UCSD-AML1 (cell line): ENCODE measurements around the gene TSPAN33.
A peak's percentile ranks its signal among the peaks of the same experiment; 100 is the strongest.
"Not testable (repeated sequence)": the region's sequence is repeated elsewhere in the genome, so short reads cannot be mapped to it uniquely, and the experiment has no call there.

ENCODE experiments used
- DNase-seq: peaks from one replicate; lab custom pipeline; 2025; ENCODE audit not compliant: unreplicated experiment; lab: John Stamatoyannopoulos, UW

The TSPAN33 gene

DNA sequence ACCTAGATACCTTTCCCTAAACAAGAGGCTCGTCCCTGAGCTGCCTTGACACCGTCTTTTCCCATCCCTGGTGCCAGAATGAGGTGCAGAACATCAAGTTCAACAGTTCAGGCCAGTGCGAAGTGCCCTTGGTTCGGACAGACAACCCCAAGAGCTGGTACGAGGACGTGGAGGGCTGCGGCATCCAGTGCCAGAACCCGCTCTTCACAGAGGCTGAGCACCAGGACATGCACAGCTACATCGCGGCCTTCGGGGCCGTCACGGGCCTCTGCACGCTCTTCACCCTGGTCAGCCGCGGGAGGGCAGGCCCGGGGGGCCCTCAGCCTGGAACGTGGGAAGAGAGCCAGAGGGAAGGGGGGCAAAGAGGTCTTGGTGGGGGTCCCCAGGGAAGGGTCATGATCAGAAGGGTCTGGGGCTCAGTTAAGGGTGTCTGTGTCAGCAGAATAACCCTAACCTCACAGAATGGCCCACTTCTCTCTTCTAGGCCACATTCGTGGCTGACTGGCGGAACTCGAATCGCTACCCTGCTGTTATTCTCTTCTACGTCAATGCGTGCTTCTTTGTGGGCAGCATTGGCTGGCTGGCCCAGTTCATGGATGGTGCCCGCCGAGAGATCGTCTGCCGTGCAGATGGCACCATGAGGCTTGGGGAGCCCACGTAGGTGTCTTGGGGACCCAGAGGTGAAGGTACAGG is 60.8 kb downstream of the TSPAN33 start:
- no peak for DNase-seq

DNA sequence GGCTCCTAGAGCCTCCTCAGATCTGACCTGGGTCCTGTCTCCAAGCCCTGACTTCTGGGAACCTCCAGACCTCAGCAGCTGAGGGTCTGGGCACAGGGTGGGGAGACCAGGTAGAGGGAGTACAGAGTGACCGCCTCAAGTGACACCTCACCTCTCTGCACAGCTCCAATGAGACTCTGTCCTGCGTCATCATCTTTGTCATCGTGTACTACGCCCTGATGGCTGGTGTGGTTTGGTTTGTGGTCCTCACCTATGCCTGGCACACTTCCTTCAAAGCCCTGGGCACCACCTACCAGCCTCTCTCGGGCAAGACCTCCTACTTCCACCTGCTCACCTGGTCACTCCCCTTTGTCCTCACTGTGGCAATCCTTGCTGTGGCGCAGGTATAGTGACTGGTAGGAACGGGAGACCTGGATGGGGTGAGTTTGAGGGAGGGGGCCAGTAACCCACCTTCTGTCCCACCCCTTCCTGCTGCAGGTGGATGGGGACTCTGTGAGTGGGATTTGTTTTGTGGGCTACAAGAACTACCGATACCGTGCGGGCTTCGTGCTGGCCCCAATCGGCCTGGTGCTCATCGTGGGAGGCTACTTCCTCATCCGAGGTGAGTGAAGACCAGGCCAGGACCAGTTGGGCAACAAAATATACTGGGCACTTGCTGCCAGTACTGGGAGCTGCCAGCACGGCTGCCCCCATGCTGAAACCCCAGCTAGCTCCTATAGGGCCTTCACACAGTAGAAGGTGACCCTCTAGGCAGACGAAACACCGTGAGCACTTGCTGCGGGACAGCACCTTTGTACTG is 61.7 kb downstream of the TSPAN33 start:
- DNase-seq: no peak

DNA sequence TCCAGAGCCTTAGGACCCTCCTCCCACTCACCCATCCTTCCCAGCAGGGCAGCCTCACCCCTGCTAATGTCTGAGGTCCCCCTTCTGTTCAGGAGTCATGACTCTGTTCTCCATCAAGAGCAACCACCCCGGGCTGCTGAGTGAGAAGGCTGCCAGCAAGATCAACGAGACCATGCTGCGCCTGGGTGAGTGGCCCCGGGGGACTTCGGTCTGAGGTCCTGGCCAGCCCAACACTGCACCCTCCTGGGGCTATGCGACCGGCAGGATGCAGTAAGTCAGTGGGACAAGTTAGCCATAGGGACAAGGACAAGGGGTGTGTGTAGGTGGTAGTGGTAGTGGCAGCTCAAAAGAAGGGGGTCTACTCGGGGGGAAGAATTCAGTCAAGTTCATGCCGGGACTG is 64.2 kb downstream of the TSPAN33 start:
- no peak for DNase-seq

DNA sequence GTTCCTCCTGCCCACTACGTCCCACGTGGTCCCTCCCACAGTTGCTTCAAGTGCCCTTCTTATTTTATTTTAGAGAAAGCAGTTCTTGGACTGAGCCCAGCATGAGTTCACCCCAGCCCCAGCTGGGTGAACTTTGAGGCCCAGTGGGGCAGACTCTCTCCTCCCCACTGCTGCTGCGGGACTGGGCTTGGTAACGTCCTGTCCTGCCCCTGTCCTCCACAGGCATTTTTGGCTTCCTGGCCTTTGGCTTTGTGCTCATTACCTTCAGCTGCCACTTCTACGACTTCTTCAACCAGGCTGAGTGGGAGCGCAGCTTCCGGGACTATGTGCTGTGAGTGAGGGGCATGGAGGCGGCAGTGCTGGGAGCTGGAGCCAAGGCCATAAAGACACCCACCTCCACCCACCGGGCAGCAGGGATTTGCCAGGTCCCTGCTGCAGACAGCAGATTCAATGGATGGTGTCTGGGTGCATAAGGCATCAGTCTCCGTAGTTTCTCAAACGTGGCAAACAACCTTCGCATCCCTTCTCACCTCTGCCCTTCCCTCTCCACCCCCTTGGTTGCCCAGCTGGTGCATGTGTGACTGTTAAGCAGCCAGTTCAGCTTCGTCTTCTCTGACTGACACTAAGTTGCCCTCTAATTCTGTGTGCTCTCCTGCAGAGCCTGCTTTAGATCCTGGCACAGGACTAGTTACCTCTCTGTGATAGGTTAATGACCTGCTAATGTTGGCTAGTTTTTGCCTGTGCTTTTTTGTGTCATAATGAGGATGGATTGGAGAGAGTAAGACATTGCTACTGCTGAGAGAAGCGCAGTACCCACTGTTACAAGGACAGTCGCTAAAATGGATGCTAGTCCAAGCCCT is 64.8 kb downstream of the TSPAN33 start:
- DNase-seq: no peak

DNA sequence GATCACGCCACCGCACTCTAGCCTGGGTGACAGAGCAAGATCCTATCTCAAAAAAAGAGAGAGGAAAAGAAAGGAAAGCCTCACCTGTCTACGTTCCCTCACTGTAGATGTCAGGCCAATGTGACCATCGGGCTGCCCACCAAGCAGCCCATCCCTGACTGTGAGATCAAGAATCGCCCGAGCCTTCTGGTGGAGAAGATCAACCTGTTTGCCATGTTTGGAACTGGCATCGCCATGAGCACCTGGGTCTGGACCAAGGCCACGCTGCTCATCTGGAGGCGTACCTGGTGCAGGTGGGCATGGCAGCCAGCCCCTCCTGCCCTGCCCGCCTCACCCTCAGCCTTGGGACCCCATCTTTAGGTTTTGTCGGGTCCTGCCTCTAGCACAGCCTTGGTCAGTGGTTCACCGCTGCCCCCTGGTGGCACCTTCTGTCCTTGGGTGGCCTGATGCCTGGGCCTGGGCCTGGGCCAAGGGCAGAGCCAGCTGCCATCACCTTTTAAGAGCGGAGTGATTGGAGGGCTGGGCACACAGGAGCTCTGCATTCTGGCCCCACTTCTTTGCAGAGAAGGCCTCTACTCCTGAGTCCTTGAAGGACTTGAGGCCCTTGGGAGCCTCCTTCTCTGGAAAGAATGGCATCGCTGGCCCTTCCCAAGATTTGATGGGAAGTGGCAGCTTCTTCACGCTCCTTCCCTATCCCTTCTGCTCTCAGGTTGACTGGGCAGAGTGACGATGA is 65.9 kb downstream of the TSPAN33 start:
- peak; percentile 48 for DNase-seq

DNA sequence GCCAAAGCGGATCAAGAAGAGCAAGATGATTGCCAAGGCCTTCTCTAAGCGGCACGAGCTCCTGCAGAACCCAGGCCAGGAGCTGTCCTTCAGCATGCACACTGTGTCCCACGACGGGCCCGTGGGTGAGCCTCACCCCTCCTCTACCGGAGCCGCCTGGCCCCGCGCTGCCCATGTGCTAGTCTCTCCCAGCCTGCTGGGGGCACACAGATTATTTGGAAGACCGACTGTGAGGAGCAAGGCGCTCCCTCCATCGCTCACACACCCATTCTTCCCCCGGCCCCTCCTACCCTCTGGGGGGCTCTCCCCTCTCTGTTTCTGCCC is 66.4 kb downstream of the TSPAN33 start:
- no peak for DNase-seq

DNA sequence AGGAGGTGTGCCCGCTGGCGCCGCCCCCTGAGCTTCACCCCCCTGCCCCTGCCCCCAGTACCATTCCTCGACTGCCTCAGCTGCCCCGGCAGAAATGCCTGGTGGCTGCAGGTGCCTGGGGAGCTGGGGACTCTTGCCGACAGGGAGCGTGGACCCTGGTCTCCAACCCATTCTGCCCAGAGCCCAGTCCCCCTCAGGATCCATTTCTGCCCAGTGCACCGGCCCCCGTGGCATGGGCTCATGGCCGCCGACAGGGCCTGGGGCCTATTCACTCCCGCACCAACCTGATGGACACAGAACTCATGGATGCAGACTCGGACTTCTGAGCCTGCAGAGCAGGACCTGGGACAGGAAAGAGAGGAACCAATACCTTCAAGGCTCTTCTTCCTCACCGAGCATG is 67.6 kb downstream of the TSPAN33 start:
- DNase-seq: no peak

DNA sequence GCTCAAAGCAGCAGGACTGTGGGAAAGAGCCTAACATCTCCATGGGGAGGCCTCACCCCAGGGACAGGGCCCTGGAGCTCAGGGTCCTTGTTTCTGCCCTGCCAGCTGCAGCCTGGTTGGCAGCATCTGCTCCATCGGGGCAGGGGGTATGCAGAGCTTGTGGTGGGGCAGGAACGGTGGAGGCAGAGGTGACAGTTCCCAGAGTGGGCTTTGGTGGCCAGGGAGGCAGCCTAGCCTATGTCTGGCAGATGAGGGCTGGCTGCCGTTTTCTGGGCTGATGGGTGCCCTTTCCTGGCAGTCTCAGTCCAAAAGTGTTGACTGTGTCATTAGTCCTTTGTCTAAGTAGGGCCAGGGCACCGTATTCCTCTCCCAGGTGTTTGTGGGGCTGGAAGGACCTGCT is 68.1 kb downstream of the TSPAN33 start:
- no peak for DNase-seq

DNA sequence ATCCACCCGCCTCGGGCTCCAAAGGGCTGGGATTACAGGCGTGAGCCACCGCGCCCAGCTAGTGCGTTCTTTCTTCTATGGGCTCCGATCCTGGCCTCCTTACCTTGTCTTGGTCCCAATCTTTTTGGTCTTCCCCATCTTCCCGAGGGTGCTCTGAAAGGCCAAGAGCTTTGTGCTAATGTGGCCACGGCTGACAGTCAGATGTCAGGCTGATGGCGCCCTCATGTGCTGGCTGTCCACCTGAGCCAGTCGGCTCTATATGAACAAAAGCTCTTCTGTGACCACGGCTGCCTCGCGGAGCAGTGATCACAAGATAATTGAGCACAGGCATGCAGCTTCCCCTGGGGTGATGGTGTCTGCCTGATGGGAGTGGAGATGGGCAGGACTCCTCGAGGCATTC is 69.3 kb downstream of the TSPAN33 start:
- DNase-seq: no peak

DNA sequence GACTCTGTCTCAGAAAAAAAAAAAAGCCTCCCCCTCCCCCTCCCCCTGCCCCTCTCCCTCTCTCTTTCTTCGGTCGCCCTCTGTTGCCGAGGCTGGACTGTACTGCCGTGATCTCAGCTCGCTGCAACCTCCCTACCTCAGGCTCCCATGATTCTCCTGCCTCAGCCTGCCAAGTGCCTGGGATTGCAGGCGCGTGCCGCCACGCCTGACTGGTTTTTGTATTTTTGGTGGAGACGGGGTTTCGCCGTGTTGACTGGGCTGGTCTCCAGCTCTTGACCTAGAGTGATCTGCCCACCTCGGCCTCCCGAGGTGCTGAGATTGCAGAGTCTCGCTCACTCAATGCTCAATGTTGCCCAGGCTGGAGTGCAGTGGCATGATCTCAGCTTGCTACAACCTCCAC is 71.2 kb downstream of the TSPAN33 start:
- not testable (repeated sequence) for DNase-seq

DNA sequence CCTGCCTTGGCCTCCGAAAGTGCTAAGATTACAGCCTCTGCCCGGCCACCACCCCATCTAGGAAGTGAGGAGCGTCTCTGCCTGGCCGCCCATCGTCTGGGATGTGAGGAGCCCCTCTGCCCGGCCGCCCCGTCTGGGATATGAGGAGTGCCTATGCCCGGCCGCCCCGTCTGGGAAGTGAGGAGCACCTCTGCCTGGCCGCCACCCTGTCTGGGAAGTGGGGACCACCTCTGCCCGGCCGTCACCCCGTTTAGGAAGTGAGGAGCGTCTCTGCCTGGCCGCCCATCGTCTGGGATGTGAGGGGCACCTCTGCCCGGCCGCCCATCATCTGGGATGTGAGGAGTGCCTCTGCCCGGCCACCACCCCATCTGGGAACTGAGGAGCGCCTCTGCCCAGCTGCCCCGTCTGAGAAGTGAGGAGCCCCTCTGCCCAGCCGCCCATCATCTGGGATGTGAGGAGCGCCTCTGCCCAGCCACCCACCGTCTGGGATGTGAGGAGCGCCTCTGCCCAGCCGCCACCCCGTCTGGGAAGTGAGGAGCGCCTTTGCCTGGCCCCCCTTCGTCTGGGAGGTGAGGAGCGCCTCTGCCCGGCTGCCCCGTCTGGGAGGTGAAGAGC is 71.7 kb downstream of the TSPAN33 start:
- DNase-seq: not testable (repeated sequence)

DNA sequence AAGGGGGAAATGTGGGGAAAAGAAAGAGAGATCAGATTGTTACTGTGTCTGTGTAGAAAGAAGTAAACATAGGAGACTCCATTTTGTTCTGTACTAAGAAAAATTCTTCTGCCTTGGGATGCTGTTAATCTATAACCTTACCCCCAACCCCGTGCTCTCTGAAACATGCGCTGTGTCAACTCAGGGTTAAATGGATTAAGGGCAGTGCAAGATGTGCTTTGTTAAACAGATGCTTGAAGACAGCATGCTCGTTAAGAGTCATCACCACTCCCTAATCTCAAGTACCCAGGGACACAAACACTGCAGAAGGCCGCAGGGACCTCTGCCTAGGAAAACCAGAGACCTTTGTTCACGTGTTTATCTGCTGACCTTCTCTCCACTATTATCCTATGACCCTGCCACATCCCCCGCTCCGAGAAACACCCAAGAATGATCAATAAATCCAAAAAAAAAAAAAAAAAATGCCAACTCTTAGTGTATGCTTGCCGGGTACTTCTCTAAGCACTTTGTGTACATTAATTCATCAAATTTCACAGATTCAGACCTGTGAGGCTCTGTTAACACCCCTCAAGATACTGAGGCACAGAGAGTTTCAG is 72.4 kb downstream of the TSPAN33 start:
- DNase-seq: not testable (repeated sequence)

DNA sequence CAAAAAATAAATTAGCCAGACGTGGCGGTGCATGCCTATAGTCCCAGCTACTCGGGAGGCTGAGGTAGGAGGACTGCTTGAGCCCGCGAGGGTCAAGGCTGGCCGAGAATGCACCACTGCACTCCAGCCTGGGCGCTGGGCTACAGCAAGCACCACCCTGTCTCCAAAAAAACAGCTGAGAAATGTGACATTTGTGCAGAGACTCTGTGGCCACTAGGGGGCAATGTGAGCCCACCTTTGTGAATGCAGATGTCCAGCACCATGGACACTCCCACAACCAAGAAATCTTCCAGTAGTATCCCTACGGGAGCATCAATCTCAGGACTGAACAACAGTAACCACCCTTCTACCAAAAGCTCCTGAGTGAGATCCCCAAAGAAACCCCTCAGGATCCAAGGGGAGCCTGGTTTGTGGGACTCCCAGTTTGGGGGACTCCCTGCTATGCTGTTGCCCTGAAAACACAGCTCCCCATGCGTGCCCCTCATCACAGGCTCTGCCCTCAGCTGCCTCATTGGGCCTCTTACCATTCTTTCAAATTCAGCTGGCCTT is 74.1 kb downstream of the TSPAN33 start:
- peak; percentile 47 for DNase-seq

DNA sequence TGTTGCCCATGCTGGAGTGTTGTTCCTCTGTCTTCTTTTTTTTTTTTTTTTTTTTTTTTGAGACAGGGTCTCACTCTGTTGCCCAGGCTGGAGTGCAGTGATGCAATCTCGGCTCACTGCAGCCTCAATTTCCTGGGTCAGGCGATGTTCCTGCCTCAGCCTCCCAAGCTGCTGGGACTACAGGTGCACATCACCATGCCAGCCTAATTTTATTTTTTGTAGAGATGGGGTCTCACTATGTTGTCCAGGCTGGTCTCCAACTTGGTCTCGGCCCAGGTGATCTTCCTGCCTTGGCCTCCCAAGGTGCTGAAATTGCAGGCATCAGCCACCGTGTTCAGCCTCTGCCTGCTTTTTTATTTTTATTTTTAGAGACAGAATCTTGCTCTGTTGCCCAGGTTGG is 74.7 kb downstream of the TSPAN33 start:
- not testable (repeated sequence) for DNase-seq
